GM18870 (cell line): ENCODE results near the gene SLC22A31.
"Not testable (repeated sequence)": the region's sequence is repeated elsewhere in the genome, so short reads cannot be mapped to it uniquely, and the experiment has no call there.

Source experiments
- ATAC-seq: cut with Tn5 transposase; IDR thresholded peaks from one replicate; pipeline ENCODE4 v1.9.1; 2021; ENCODE audit warnings: moderate library complexity; ENCODE audit not compliant: unreplicated experiment

SLC22A31 gene

GRCh38 chr16:89193576-89194293 lies 6.6 kb downstream of the SLC22A31 start:
- no peak for ATAC-seq

- no peak for ATAC-seq
These were observed 7.3 kb downstream of the SLC22A31 start for GRCh38 chr16:89192956-89193575.

GRCh38 chr16:89192186-89192955 lies 8.0 kb downstream of the SLC22A31 start:
- ATAC-seq, result not testable (repeated sequence)

GRCh38 chr16:89191901-89192185 lies 8.5 kb downstream of the SLC22A31 start:
- ATAC-seq, result no peak

GRCh38 chr16:89191033-89191900 lies 9.1 kb downstream of the SLC22A31 start:
- ATAC-seq, result no peak

GRCh38 chr16:89190150-89190958 lies 10.0 kb downstream of the SLC22A31 start:
- no peak for ATAC-seq

- no peak for ATAC-seq
These were observed 10.8 kb downstream of the SLC22A31 start for GRCh38 chr16:89189358-89190025.

- ATAC-seq, result not testable (repeated sequence)
These were observed 11.6 kb downstream of the SLC22A31 start for GRCh38 chr16:89188471-89189357.

- no peak for ATAC-seq
These were observed 12.5 kb downstream of the SLC22A31 start for GRCh38 chr16:89187770-89188392.

- no peak for ATAC-seq
These were observed 13.1 kb downstream of the SLC22A31 start for GRCh38 chr16:89187032-89187769.

GRCh38 chr16:89186593-89187031 lies 13.7 kb downstream of the SLC22A31 start:
- not testable (repeated sequence) for ATAC-seq

GRCh38 chr16:89185887-89186592 lies 14.3 kb downstream of the SLC22A31 start:
- ATAC-seq, result not testable (repeated sequence)

- no peak for ATAC-seq
These were observed 15.2 kb downstream of the SLC22A31 start for GRCh38 chr16:89184933-89185794.

GRCh38 chr16:89184677-89184932 lies 15.7 kb downstream of the SLC22A31 start:
- ATAC-seq, result no peak

GRCh38 chr16:89183975-89184676 lies 16.2 kb downstream of the SLC22A31 start:
- no peak for ATAC-seq

- ATAC-seq, result no peak
These were observed 16.9 kb downstream of the SLC22A31 start for GRCh38 chr16:89183463-89183862.
